ENCODE data around the gene CHKA.

Gene CHKA

GRCh38 chr11:68142441-68143309 is 21.5 kb upstream of the CHKA start:
- DNase-seq (ENCODE audit: low read depth) = no peak

GRCh38 chr11:68142028-68142412 is 20.8 kb upstream of the CHKA start:
- no peak for DNase-seq (ENCODE audit: low read depth)

- no peak for DNase-seq (ENCODE audit: low read depth)
Measured at GRCh38 chr11:68141246-68142027, 20.2 kb upstream of the CHKA start.

DNA sequence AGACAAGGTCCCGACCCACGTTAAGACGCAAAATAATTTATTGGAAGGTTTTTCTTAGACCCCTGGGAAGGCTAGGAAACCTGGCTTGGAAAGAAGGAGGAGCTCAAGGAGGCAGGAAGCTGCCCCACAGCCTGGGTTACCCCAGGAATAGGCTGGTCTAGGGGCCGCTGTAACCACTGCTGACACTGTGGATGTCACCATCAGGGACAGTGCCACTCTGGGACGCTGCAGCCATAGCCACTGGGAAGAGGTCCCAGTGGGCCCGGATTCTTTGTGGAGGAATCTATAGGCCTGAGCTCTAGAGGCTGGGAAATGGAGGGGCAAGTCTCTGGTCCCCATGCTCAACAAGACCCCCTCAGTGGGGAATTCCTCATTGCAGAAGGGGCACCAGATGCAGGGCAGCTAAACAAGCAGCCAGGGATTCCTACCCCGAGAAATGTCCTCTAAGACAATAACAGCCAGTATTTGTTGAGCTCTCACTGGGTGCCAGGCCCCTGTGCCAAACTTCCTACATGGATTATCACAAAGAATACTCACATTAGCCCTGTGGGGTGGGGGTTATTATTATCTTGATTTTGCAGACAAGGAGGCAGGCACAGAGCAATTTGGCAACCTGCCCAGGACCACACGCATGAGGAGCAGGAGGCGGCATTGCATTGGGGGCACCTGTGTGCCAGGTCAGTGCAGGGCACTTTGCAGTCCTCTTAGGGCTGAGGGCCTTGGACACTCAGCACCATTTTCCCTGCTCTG is 19.5 kb upstream of the CHKA start:
- DNase-seq (ENCODE audit: low read depth) = no peak

DNA sequence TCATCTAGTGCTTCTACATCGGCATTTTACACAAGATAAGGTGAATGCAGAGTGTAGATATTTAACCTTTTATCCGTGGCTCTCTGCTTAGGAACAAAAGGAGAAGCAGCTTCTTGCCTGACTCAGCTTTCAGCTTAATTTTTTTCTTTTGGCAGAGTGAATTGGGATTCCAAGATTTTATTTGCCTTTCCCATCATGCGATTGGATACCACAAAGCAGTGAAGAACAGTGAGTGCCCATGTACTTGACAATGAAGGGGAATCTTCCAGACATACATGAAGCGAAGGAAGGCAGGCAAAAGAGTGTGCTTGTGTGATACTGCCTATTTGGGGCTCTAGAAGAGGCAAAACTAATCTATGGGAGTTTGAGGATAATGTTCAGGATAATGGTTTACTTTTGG is 17.0 kb upstream of the CHKA start:
- DNase-seq (ENCODE audit: low read depth) = no peak

DNA sequence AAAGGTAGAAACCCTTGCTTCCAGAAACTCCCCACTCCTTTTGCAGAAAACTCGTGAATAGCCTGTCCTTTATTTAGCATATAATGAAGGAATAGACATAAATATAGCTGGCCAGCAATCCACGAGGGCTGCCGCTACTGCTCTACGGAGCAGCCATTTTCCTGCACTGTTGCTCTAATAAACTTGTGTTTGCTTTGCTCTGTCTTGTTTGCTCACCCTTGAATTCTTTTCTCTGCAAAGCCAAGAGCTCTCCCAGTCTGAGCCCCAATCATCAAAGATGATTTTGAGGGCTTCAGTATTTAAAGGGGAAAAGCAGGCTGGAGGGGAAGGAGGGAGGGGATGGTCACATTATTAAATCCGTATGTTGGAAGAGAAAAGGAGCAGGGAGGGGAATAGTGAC is 16.6 kb upstream of the CHKA start:
- no peak for DNase-seq (ENCODE audit: low read depth)

DNA sequence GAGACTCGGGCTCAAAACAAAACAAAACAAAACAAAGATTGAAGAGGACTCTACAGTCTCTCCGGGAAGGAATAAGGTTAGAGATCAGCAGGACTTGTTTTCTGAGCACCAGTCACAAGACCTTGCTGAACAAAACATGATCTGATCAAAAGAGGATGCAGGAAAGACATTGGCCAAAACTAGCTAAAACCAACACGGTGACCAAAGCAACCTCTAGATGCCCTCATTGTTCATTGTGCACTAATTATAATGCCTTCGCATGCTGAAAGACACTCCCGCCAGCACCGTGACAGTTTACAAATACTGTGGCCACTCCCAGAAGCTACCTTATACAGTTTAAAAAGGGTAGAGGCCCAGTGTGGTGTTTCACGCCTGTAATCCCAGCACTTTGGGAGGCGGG is 15.7 kb upstream of the CHKA start:
- no peak for DNase-seq (ENCODE audit: low read depth)

DNA sequence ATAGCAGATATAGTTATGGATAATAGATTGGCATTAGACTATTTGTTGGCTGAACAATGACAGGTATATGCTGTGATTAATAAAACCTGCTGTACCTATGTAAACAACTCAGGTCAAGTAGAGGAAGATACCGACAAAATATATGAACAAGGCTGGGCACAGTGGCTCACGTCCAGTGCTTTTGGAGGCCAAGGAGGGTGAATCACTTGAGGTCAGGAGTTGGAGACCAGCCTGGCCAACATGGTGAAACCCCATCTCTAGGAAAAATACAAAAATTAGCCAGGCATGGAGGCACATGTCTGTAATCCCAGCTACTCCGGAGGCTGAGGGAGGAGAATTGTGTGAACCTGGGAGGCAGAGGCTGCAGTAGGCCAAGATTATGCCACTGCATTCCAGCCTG is 14.0 kb upstream of the CHKA start:
- DNase-seq (ENCODE audit: low read depth) = no peak

DNA sequence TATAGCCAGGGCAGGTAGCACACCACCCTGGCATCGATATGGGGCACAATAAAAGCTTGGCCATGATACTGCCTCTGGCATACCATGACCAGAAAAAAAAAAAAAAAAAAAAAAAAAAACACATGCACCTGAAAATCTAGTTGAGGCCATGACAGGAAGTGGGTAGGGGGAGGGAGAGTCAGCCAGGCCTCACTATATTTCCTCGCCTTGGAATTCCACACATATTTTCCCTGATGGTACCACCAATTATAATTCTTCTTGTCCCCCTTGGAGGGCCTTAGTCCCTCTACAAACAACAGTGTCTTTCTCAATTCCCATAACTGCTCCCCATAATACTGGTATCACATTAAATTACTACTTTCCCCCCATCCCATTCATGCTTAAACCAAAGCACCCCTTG is 12.6 kb upstream of the CHKA start:
- DNase-seq (ENCODE audit: low read depth) = no peak

DNA sequence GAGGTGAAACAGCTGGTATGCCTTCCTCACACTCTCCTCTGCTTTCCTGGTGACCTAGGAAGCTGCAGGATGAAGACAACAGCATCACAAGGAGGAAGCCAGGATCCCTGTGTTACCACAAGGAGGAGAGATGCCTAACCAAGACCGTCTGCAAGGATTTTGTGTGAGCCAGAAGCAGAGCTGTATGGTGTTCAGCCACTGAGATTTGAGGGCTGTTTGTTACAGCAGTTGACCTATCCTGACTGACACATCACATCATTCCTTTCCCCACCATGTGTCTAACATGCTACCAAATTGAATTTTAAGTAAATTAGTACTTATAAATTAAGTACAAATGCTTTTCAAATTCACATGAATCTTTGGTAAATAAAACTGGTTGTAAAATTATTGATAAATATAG is 8.9 kb upstream of the CHKA start:
- DNase-seq (ENCODE audit: low read depth) = no peak

- DNase-seq (ENCODE audit: low read depth) = peak; percentile 81
Measured at GRCh38 chr11:68128682-68129327, 7.6 kb upstream of the CHKA start.

DNA sequence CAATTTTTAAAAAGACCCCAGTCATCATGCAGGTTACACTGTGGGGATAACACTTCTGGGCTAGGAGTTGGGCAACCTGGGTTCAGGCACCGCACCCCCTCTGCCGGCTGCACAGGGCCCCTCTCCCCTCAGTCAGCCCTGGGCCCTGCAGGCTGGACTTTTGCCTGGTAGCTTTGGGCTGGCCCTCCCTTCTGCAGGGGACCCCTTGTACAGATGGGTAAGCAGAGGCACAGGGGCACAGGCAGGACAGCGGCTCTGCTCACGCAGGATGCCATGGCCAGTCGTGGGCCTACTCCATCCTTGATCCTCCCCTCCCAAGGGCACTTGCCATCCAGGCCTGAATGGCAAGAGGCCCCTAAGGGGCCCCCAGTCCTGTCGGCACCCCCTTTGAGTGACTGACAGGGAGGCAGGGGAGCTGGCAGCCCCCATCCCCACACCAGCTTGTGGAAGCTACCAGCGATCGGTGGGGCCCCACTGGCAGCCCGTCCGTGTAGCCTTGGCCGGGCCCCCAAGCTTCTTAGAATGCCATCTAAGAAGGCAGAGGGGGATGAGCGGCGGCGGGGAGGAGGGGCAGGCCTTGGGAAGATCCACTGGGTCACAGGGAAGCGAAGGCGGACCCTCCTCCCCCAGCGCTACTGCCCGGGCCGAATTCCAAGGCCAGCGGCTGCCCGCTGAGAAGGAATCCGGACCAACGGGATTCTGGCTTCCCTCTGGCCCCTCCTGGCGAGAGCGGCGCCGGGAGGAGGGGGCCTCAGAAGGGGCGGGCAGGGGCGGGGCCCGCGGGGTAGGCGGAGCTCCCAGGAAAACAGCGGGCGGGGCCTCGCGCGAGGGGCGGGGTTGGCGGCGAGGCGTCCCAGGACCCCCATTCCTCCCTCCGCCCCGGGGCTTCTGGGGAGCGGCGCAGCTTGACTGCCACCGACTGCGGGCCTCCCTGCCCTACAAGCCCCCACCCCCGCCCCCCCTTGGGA is 6.8 kb upstream of the CHKA start:
- DNase-seq (ENCODE audit: low read depth) = peak; percentile 45

GRCh38 chr11:68125164-68125563 is 4.0 kb upstream of the CHKA start:
- no peak for DNase-seq (ENCODE audit: low read depth)

- no peak for DNase-seq (ENCODE audit: low read depth)
Measured at GRCh38 chr11:68122936-68123539, 1.9 kb upstream of the CHKA start.

- DNase-seq (ENCODE audit: low read depth) = peak; percentile 18
Measured at GRCh38 chr11:68120273-68121066, 718 bp downstream of the CHKA start.

- peak; percentile 45 for DNase-seq (ENCODE audit: low read depth)
Measured at GRCh38 chr11:68118706-68119448, 2.3 kb downstream of the CHKA start.

DNA sequence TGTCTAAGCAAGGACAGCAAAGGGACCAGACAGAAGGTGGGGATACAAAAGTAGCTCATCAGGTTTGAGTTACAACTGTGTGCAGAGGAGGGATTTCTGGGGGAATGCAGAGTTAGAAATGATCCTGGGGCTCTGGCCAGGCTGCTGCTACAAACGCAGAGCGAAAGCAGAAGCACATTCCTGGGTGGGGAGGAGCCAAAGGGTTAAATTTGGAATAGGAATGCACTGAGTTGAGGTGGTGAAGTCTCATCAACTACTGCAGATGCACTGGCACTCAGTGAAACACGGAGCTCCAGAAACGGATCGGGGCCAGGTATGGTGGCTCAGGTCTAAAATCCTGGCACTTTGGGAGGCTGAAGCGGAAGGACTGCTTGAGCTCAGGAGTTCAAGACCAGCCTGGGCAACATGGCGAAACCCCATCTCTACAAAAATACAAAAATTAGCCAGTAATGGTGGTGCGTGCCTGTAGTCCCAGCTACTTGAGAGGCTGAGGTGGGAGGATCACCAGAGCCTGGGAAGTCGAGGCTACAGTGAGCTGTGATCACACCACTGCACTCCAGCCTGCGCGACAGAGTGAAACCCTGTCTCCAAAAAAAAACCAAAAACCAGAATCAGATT is 3.2 kb downstream of the CHKA start:
- peak; percentile 30 for DNase-seq (ENCODE audit: low read depth)

DNA sequence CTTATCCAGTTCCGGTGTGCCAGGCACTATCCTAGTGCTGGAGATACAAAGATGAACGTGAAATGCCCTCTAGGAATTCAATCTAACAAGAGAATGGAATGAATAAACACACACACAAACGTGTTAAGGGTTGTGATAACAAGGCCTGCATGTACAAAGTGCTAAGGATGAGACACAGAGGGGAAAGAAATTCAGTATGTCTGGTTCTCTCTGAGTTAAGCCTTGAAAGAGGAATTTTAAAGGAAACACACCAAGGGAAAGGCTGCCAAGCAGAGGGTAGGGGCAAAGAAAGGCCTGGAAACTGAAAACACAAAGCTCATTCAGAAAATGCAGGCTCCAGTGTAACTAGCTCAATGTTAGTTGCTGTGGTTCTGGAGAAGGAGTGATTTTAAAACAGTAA is 4.2 kb downstream of the CHKA start:
- no peak for DNase-seq (ENCODE audit: low read depth)

DNA sequence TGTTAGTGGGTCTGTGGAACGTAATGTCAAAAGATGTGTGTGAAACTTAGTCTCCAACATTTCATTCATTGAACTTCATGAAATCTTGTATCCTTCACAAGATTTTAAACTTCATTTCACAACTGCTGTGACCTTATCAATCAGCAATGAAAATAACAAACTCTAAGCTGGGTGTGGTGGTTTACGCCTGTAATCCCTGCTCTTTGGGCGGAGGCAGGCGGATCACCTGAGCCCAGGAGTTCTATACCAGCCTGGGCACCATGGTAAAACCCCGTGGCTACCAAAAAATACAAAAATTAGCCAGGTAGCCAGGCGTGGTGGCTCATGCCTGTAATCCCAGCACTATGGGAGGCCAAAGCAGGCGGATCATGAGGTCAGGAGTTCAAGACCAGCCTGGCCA is 5.1 kb downstream of the CHKA start:
- DNase-seq (ENCODE audit: low read depth) = no peak

Measured in iris pigment epithelial cell (primary cell).